ENCODE results near the gene LHX8.
"Not testable (repeated sequence)": the region's sequence is repeated elsewhere in the genome, so short reads cannot be mapped to it uniquely, and the experiment has no call there.

Gene LHX8

DNA sequence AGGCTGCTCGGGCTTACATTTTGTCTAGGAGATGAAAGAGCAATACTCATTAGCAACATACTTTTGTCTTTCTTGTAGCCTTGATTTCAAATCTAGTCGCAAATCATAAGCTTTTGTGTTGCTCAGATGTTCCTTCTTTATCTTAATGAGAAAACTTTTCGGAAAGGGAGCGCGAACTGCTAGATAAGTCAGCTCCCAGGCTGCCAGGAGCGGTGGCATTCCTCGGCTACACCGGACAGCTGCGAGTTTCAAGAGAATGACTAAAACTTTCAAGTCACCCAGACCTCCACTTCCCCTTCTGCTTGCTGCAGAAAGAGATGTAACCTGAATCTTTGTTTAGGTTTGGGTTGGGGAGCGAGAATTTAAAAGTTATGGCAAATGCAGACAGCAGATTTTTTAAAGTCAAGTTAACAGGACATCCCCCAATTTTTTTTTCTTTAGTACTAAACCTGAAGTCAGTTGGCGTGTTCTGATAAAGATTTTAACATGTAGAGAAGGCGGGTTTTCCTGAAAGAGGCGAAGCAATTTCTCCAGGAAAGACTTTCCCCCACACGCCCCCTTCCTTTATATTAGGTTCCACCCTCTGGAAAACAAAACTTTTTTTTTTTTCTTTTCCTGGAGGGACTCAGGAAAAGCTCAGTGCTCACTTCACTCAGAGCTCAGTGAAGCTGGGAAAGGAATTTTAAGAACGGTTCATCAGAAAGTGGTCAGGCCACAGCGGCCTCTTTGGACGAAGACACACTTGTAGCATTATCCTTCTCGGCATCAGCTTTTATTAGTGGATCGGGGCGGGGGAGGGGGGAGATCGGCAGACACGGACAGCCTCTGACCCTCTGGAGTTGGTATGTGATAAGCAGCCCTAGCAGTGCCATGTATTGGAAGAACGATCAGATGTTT is at the start of gene LHX8:
LHX8 (plus strand) TSS at position 639 of the 897 bp plus-strand sequence. CDS start 2,227 bp downstream, outside the sequence.
- no peak for DNase-seq

DNA sequence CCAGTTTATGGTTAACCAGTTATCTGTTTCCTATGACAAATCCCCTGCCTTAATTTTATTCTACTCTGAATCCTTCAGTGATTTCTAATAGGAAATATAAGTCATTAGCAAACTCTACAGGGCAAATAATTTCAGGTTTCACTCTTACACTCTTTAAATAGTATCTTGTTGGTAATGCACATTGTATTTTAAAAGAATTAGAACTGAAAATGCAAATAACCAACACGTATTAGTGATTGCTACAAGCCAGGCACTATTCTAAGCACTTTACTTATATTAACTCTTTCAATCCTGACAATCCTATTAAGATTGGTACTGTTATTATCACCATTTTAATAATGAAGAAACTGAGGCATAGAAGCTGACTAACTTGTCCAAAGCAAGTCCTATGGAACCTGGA is 48.3 kb upstream of the LHX8 start:
- DNase-seq, result no peak

GRCh38 chr1:75087278-75087677 is 46.9 kb upstream of the LHX8 start:
- no peak for DNase-seq

DNA sequence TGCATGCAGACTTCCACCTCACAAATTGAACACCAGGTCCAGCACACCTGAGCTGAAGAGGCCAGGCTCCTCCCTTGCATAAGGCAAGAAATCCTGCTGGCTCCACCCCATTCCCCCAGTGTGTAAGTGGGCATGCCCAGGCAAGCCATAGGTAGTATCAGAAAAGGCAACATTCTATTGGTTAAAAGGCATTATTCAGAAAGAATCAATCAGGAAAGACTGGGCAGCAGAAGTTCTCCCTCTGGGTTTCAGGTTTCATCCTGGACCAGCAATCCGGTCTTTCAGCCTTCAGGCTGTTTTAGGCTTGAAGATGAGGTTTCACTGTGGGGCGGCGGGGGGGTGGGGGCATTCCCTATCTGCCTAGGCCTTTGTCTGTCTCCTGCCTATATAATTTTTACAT is 42.0 kb upstream of the LHX8 start:
- no peak for DNase-seq

GRCh38 chr1:75097654-75098053 is 36.5 kb upstream of the LHX8 start:
- no peak for DNase-seq

DNA sequence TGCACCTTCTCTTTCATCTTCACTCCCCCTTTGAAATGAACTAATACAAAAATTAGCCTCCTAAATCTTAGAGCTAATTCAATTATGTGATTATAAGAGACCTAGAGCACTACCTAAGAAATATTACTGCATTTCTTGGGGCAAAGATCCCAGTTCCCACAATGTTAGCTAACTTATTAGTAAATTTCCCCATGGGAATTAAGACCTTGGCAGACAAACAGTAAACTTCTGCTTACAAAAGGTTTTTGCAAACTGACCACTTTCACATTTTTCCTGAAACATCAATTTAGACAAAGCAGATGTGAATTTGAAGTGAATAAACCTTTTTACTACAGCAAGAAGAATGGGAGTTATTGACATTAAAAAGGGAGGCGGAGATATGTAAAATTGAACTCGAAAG is 34.6 kb upstream of the LHX8 start:
- DNase-seq, result no peak

GRCh38 chr1:75100481-75101092 is 33.6 kb upstream of the LHX8 start:
- DNase-seq, result no peak

DNA sequence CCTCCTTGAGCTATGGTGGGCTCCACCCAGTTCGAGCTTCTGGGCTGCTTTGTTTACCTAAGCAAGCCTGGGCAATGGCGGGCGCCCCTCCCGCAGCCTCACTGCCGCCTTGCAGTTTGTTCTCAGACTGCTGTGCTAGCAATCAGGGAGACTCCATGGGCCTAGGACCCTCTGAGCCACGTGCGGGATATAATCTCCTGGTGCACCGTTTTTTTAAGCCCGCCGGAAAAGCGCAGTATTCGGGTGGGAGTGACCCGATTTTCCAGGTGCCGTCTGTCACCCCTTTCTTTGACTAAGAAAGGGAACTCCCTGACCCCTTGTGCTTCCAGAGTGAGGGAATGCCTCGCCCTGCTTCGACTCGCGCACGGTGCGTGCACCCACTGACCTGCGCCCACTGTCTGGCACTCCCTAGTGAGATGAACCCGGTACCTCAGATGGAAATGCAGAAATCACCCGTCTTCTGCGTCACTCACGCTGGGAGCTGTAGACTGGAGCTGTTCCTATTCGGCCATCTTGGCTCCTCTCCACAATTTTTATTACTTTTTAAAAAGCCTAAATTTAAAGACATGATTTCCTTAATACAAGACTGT is 21.7 kb upstream of the LHX8 start:
- not testable (repeated sequence) for DNase-seq

DNA sequence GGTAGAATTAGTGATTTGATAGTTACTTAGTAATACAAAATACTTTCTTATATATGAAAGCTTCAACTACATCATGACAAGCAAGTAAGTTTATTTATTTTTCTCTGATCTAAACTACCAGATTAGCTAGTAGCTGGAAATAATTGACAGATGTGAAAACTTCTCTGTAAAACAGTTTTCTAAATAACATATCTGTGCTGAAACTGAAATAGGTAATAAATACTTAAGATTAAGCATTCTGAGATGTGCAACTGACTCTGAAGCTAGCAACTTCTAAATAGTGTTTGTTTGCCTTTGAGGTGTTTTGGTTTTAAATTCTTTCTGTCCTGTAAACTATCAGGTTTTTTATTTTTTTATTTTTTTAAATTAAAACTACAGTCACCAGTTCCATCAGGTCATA is 18.5 kb upstream of the LHX8 start:
- DNase-seq, result no peak

DNA sequence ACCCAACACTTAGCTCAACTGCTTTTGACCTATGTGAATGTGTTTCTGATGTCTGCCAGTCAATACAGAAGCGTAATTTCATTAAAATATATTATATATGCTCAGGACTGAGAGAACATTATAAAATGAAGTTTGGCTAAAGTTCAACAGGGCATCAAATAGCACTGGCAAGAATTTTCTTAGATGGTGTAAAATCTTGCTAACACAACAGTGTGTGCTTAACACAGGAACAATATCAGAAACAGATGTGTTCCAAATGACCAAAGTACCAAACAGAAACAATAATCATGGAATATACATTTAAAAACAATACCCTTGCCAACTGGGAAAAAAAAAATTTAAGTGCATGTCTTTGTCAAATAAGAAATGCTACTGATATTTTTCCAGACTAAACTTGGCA is 10.4 kb upstream of the LHX8 start:
- DNase-seq, result no peak

GRCh38 chr1:75124510-75124909 is 9.7 kb upstream of the LHX8 start:
- DNase-seq, result no peak

DNA sequence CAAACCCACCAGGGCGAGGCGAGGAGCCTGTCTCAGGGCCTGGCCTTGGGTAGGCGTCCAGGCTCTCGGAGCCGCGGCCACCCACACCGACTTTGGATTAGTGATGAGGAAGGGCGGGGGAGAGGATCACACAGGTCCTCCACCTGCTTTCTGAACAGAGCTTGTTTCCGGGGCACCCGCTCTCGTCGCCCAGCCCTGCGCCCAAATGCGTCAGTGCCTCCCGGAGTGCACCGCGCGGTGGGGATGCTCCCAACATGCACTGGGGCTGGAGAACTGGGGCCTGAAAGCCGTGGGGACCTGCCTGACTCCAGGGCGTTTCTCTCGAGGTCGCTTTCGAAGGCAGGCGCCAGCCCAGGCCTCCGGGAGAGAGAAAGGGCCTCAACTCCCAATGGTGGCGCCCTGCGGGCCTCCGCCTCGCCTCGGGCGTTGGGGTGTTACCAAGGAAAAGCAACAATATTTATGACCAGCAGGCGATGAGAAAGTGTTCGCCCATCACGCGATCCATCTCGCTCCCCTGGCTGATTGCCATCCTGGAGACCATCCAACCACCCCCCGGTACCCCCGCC is 8.9 kb upstream of the LHX8 start:
- DNase-seq, result no peak

GRCh38 chr1:75126611-75127101 is 7.5 kb upstream of the LHX8 start:
- DNase-seq, result no peak

GRCh38 chr1:75127916-75128717 is 6.1 kb upstream of the LHX8 start:
- DNase-seq, result no peak

DNA sequence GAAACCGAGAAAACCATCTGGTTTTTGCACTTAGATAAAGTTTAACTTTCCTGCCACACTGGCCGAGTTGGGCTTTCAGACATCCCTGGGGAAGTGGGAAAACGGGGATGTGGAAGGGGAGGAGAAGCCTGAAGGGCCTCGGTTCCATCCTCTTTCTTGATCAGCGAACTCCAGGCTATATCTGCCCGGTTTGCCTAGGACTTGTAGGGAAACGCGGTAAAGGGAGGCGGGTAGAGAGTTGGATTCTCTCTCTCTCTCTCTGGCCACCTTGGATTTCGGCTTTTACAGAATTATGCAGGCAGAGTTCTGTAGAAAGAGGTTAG is 4.6 kb upstream of the LHX8 start:
- DNase-seq, result no peak

DNA sequence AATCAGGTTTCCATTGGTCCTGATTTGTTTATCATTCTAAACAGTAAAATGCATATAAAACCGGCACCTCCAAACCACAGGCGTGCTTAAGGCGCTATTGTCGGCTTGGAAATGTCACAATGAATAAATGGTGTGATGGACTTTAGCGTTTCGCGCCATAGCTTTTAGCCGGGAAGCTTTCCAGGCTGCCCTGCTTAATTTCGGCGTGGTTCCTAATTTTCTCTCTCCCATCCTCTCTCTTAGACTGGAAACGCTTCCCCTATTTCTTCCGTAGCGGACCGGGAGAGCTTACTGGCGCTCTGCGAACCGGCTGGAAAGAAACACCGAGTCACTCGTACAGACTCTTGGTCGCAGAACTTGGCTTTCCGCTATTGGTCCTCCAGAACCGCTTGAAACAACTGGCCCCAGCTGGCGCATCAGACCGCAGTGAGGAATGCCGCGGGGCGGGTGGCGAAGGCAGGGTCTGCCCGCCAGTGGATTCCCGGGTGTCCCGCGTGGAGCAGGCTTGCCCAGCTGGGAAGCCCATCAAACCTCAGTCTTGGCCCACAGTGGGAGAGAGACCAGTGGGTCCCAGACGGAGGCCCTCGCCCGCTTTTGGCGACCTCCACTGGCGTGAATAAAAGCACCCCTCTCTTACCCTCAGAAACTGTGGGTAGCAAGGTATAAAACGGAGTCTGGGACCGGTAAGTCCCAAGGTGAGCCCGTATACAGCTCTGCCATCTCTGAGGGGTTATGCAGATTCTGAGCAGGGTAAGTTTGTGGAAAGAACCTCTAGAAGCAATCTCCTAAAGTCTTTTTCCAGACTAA is 4.0 kb upstream of the LHX8 start:
- no peak for DNase-seq

DNA sequence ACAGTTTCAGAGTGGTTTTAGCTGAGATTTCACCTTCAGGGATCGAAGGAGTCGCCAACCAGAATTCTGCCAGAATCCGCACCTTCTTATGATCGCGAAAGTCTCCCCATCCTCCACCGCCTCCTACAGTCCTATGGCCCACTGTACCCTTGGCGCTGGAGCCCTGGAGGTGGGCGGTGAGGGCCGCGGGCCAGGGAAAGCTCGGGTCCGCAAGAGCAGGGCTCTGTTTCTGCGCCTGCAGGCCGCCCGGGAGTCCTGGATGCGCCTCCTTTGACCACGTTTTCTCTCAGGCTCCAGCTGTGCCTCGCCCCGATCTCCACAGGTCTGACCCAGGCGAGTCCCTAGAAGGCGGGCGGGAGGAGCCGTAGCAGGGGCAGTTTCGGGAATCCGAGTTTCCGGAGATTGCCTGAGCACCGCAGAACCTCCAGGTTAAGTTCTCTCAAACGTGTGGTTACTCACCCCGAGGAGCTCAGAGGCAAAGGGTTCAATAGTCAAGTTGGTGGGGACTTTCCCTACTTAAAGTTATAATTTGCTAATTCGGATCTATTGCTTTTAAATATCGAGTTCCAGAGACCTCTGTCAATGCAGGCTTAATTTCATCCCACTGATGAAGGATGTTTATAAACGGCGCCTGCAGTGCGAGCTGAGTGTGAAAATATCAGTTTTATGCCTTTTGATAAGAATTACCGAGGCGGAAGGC is 3.2 kb upstream of the LHX8 start:
- DNase-seq, result no peak

- DNase-seq, result no peak
Measured at GRCh38 chr1:75131565-75132241, 2.5 kb upstream of the LHX8 start.

DNA sequence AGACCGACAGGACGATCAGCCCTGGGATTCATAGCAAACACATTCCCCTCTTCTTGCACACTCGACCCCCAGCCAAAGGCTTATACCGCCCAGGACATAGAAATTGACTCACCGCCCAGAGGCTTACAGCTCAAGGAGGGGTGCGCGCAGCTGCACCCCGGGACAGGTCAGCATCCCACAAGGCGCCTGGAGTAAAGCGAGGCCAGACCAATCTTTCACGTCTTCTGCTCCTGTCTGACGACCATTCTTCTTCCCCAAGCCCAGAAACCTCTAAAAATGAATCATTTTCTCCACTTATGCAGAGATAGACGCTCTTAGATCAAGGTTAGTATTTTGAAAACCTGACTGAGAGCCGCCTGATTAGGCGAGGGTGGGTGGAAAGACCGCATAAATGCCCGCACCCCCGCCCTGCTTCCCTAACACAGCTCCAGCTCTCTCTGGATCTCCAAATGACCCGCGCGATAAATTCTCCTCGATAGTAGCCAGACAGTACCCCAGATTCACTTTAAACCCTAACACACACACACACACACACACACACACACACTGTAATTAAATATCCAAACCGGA is 1.9 kb upstream of the LHX8 start:
- no peak for DNase-seq
